GDM1 (cell line): ENCODE results near the gene ARRB1.

ENCODE experiments used
- DNase-seq: peaks from one replicate; lab custom pipeline; 2025; lab: John Stamatoyannopoulos, UW

ARRB1 gene

DNA sequence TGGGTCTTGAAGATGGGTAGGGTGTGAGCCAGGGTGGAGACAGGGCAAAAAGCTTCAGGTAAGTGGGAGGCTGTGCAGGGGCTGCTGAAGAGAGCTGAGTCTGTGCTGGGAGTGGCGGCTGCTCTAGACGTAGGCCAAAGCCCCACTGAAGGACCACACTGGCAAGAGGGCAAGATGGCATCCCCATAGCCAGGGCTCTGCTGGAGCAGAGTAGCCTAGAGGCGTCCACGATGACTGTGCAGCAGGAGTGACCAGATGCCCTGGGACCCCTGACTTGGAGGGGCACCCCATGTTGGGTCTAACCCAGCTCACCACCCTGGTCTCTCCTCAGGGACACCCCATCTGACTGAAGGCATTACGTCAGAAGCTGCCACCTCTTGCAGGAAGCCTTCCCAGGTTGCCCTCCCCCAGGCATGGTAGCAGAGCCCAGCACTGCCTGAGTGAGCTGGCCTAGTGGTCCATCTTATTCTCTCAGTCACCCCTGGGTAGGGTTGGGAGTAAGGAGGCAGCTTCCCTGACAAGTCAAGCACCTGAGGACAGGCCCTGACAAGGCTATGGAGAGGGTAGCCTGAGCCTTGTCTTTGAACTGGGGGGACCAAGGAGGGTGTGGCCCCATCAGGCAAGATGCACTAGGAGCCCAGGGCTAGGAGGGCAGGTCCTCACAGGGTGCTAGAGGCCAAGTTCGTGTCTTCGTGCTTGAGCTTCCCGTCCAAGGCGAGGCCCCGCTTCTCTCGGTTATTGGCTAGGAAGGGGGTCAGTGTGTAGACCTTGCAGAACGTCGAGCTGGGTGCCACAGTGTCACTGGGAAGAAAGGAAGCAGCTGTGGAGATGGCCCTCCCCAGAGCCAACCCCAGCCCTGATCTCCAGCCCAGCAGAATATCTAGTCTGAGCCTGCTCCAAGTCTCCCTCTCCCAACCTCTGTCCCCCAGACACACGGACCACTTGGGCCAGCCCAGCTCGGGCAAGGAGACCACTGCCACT, 77.8 kb downstream of the ARRB1 start:
- no peak for DNase-seq

DNA sequence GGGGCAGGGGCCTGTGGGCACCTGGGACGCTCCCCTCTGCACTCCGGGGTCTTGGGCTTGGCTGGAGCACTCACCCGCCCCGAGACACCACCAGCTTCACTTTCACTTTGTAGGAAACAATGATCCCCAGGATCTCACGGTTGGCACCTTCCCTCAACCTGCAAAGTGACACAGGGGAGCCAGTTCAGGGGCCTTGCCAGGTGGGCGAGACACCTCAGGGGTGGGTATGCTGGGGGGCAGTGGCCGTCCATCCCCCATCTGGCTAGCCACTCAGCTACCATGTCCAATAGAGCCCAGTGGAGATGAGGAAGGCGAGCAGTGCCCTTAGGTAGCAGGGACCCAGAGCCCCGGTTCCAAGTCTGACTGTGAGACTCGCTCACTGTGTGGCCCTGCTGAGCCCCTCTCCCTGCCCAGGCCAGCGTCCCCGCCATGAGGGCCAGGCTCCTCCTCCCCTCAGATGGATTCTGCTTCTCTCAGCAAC, 78.6 kb downstream of the ARRB1 start:
- DNase-seq = no peak

DNA sequence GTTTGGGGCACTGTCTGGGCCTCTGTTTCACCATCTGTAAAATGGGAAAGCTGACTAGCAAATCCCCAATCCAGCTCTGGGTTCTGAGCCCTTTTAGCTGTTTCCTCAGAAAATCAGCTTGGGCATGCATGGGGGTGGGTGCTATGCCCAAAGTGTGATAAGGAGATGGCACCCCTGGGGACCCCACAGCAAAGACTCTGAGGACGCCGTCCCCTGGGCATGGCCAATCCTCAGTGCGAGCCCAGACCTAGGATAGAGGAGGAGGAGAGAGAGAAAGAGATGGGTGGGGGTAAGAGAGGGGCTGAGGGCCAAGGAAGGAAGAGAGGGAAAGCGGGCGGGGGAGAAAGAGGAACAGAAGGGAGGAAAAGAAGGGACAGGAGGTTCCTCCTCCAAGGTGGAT, 79.1 kb downstream of the ARRB1 start:
- no peak for DNase-seq

DNA sequence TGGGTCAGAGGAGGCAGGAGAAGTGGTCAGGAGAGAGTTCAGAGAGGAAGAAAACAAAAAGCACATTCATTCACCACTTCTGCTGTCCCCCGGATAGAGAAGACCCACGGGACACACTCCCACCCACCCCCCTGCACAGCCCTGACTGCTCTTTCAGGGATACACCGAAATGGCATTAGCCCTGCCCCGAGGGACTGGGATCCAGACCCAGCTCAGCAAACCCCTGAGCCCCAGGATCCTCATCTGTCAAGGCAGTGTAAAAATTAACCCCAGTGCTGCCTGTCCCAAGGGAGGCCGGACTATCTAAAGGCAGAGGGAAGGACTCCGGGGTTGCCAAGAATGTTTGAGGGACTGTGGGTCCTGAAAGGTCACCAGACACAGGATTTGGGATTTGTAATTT, 79.7 kb downstream of the ARRB1 start:
- no peak for DNase-seq

DNA sequence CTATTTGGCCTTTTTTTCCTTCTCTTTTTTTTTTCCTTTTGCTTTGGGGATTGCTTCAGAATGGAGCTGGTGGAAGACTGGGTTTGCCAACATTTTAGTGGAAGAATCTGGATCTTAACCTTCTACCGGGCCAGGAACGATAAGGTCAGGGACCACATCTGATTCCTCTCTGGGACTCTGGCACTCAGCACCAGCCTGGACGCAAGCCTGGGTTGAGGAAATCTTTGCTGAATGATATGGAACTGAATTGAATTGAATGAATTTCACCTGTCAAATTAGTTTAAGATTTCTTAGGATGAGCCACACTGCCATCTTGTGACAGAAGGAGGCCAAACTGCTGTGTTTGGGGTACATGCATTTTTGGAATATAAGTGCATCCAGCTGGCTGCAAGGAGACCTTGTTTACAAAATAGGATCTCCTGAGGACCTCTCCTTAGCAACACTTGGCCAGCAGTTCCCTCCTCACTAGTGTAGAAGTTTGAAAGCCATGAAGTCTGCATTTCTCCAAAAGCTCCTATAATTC, 80.5 kb downstream of the ARRB1 start:
- no peak for DNase-seq

DNA sequence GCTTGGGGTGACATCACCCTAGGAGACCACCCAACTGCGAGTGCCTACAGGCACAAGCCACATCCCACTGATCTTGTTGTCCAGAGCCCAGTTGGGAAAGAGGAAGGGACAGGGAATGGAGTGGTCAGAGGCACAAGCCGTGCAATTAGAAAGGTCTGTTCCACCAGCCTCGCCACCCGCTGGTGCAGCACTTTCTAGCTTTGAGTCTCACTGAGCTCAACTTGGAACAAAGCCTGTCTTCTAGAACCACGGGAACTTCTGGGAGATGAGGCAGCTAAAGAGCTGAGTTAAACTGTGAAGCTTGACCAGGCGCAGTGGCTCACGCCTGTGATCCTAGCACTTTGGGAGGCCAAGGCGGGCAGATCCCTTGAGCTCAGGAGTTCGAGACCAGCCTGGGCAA, 81.6 kb downstream of the ARRB1 start:
- no peak for DNase-seq

DNA sequence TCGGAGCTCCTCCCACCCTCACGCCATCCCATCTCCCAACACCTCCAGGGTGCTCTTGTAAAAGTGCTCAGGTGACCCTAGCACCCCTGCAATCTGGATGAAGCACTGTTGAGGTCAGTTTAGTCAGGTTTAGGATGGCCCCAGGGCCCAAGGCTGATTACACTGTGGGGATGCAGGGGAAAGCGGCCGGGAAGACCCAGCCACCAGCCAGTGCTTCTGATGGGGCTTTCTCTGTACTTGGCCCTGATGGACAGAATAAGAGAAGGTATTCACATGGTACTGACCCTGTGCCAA, 82.1 kb downstream of the ARRB1 start:
- no peak for DNase-seq

DNA sequence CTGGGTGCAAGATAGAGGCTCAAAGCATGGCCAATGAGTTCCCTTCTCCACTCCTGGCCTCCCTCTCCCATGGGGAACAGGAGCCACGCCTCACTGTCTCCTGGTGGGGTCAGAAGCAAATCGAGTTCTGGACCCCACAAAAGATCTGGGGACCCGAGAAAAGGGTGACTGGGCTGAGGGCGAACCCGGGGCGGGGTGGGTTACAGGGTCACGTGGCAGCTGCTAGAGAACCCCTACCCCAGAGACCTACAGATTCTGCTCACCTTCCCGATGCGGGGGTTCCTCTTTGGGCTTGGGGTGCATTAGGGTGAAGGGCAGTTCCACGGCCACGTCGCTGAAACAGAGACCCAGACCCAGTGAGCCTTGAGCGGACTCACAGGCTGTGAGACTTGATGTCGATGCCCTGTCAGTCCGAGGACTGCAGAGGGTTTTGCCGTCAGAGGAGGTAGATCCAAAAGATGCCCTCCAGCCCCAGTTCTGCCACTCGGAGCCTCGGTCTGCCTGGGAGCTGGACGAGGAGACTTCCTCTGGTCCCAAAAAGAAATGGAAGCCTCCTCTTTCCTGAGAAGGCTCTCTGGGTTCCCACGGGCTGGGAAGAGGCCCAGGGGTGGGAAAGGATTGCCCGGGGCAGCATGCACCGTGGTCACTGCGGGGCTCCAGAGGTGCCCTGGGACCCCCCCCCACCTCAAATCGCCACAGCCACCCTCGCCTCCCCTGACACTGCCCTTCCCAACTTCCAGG, 82.7 kb downstream of the ARRB1 start:
- DNase-seq = no peak

DNA sequence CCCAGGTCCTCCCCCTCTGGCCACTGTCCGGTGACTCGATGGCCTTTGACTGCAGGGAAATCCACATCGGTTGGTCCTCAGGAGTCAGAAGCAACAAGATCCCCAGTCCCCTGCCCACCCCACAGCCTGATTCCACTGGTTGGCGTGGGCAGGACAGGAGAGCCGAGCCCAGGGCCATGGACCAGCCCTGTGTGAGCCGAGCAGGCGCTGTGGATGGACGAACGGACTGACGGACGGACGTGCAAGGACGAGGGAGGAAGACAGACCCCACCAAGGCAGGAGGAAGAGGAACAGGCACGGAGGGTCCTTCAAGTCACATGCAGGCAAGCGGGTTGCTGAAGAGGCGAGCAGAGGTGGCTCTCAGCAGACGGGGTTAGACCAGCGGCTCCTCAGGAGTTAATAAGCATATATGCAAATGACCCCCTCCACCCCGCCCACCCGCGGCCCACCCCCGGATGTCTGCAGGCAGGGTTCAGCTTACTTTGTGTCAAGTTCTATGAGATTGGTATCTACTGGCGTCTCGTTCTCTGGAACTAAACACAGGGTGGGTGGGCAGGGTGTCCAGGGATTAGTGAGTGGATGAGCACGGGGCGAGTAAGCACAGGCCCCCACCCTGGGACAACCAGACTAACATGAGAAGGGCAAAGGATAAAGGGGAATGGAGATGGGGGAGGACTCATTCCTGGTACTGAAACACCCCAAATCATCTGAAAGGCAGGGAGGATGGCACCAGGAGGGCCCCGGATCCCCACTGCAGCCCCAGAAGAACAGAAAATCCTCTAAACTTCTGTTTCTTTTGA, 84.1 kb downstream of the ARRB1 start:
- no peak for DNase-seq

DNA sequence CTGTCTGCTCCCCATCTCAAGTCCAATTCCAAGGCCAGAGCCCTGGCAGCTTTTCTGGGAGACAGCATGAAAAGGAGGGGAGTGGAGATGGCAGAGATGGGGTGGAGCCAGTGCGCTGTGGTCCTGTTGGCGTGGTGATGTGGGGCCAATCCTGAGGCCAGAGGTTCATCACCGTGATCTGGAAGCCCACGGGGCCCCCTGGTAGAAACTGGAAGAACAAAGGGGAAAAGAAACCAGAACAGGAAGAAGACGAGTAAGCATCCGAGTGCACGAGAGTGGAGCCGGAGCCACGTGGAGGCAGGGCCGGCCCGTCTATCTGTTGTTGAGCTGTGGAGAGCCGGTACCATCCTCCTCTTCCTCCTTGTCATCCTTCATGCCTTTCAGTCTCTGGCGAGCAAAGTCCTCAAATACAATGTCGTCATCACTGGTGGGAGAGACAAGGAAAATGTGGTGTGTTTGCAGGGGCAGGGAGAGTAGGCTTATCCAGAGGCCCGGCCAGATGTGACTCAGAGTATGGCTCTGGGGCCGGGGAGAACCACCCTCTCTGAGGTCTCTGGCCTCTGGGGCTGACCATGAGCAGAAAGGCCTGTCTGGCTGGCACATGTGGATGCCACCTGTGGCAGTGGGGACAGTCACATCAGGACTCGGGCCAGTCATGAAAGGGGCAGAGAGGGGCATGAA, 85.5 kb downstream of the ARRB1 start:
- no peak for DNase-seq

DNA sequence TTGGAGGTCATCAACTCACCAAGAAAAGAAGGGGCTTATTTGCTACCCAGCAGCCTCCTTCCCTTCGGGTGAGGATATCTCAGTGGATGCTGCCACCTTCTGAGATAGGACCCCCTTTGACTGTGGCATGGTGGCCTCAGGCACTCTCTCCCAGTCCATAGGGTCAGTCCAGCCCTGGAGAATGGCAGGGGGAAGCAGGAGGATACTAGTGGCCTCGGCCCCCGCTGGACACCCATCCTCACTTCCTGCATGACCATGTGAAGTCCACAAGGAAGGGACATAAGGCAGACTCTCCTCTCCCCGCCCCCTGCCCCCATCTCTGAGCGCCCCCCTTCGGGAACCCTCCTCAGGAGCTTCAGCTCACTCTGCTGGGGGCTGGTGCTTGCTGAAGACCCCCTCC, 86.5 kb downstream of the ARRB1 start:
- DNase-seq = no peak

DNA sequence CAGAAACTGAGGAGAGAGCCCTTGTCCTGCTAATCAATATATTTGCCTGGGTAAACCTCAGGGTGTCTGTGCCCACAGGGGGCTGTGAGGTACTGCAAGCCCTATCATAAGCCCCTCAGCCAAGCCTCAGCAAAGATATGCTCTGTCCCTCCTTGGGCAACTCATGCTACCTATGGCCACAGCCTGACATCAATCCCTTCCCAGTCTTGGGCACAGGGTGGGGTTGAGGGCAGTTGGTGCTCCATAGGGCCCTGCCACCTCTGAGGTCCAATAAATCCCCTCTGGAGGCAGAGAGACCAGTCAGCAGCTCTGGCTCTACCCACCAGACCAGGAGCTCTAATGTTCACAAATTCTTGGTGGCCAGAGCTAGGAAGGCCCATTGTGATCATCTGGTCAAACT, 87.1 kb downstream of the ARRB1 start:
- no peak for DNase-seq

DNA sequence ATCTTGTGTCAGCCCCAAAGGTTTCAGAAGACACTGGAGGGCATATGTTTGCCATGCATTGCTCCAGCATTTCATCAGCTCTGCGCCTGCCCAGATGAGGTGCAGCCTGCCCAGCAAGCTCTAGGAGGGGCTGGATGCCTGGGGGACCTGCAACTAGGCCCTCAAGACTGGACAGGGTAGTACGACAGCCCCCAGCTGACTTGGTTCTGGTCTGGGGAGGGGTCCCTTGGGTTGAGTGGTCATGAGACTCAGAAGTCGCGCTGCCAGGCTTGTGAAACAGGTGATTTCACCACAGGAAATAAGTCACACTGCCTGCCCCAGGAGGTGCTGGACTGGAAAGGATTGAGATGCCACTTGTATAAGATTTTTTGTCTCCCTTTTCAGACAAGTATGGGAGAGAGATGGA, 87.5 kb downstream of the ARRB1 start:
- DNase-seq = no peak

DNA sequence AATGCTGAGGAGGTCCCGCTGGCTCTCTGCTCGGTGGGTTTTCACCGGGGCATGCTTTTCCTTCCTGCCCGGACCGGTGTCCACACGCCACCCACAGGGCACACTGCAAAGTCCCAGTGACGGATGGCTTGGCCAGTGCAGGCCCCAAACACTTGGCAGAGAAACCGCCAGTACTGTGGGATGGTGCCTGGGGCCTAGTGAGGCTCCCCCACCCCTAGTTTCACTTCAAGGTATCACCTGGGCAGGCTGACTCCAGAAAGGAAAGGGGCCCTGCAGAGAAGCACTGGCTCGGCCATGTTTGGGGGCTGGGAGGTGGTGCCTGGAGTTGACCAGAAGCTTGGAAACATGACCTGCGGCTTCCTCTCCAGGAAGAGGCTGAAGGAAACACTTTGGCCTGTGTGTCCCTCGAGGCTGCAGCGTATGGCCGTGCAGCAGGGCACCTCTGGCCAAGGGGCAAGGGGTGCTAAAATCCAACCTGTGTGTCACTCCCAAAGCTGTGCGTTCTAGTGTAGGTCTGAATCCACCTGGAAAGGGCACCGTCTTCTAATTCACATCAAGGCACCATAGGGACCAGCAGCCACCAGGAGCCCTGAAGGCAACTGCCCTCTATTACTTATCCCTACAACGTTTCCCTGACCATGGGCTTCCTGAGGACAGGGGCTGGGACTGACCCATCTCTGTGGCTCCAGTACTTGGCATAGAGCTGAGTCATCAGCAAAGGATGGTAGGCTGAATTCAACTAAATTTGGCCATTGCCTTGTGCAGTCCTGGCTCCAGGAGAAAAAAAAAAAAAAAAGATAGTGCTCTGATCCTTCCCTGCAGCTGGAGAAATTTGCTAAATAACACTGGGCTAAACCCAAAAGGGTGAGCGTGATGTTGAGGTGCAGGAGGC, 88.3 kb downstream of the ARRB1 start:
- no peak for DNase-seq

DNA sequence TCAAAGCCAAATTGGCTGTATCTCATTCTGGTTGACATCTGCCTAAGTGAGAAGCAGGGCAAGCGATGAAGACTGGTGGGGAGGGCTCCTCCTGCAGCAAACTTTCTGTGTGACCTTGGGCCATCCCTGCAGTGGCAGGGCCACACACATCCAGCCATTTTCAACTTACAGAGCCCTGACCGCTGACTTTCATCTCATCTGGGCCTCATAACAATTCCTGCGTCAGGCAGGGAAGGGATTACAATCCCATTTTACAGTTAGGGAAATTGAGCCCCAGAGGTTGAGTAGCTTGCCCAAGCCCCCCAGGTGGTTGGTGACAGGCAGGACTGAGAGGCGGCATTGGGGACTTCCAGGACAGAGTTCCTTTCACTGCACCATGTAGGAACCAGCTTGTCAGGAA, 89.0 kb downstream of the ARRB1 start:
- DNase-seq = no peak

DNA sequence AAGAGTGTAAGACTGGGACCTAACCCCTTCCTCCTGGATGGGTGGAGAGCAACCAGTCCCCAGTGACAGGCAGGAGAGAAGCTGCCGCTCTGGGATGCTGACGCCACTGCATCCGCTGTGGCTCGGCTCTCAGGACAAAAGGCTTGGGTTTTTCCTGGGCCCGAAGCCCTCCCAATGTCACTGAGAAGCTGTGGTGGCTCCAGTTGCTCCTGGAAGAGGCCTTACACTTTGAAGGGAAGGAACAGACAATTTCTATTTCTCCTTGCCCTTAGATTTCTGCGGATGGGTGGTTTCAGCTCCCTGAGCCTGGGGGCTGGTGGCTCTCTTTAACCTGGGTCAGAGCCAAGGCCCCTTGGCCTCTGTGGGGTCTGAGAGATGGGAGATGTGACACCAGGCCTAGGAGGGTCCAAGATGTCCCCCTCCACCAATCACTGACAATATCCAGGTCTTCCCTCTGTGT, 89.5 kb downstream of the ARRB1 start:
- DNase-seq = no peak

DNA sequence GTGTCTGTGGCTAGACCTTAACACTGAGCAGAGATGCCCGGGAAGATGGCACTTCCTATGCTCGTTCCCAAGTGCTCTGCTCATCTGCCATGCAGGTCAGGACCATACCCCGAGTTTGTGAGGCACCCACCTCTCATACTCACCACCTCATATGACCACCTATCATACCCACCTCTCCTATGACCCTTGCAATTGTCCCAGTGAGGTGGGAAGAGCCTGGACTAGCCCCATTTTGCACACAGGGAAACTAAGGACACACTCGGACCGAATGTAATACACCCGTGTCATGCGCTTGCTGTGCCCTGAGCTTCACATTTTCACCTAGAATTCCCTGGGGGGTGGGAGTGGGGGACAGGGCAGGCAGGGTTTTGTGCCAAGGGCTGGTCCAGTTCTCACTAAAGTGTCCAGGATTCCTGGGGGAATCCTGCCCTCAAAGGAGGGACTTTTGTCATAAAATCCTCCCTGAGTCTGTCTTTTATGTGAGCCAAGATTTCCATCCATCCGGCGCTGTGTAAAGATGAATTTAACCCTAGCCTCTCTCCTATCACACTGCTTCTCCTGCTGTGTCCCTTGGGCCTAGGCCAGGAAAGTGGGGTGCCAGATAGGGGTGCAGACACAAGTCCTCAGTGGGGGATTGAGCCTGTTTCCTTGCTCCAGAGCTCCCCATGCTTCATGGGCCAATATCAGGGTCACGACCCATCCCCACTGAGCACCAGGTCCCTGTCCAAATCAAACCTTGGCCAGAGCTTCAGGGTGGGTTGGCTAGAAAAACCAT, 90.9 kb downstream of the ARRB1 start:
- no peak for DNase-seq

DNA sequence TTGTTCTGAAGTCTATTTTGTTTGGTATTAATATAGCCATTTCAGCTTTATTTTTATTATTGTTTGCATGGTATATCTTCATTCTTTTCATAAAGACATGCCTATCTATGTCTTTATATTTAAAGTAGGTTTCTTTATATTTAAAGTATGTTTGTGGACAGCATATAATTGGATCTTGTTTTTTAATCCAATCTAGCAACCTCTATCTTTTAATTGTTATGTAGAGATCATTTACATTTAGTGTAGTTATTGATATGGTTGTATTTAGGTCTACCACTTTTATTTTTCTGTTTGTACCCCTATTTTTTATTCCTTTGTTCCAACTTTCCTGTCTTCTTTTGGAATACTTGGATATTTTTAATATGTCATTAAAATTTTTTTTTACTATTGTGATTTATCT, 97.1 kb downstream of the ARRB1 start:
- DNase-seq = no peak

DNA sequence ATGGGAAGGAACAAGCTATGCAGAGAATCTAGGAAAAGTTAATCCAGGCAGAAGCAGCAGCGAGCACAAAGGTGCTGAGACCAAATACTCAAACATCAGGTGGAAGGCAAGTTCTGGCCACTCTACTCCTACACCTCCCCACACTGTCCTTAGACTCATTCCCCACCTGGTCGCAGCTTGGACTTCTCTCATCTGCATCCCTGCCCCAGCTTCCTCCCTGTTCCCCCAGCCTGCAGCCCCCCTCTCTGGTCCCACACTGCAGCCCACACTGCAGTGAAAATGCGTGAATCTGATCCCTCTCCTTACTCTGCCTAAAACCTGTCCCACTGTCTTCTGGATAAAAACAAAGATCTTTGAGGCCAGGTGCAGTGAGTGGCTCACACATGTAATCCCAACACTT, 101.8 kb downstream of the ARRB1 start:
- DNase-seq = no peak

DNA sequence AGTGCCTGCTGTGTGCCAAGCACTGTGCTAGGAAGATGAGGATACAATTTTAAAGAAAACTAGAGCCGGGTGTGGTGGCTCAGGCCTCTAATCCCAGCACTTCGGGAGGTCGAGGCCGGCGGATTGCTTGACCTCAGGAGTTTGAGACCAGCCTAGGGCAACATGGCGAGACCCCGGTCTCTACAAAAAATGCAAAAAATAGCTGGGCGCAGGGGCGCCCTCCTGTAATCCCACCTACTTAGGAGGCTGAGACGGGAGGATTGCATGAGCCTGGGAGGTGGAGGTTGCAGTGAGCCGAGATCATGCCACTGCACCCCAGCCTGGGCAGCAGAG, 102.6 kb downstream of the ARRB1 start:
- DNase-seq = no peak
